Activated gamma-delta T cell treated with anti-CD3 and anti-CD28 coated beads, Interleukin-2, amount 50 U/mL, for 16 hours (primary cell): ENCODE data around the gene NACC1.
A peak's percentile ranks its signal among the peaks of the same experiment; 100 is the strongest.
"Not testable (repeated sequence)": the region's sequence is repeated elsewhere in the genome, so short reads cannot be mapped to it uniquely, and the experiment has no call there.

Experiments
- DNase-seq: peaks from one replicate; pipeline ENCODE4 v3.0.0-alpha.2; 2020; ENCODE audit warnings: low read depth

The NACC1 gene

DNA sequence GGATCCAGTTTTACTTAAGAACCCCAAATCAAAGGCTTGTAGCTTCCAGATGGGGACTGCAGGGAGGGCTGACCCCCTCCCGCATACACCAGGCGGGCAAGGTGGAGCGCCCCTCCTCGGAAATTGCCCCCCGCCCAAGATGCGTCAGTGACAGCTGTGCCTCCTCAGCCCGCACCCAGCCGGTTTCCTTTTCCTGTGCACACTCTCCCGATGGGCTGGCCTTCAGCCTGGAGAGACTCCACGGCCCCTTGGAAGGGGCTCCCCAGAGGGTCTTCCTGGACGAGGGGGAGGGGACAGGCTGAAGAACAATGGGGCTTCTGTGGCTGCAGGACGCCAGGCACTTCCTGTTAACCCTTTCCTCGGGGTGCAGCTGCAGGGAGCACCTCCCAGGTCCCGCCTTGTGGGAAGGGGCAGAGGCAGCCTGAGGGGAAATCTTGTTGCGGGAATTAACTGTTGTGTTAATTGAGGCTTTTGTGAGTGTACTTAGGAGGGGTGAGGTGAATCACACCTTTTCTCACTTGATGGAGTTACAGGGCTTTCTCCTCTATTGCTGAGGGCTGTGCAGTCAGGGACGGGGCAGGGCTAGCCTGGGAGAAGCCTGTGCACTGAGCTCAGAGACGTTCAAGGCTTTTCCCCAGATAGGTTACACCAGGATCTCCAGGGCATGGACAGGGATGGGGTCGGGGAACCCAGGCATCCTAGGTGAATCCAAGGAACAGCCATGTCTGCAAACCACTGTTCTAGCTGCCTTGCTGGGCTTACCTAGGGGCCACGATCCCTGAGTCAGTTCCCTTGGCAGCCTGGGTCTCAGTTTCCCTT is 46.5 kb downstream of the NACC1 start:
- no peak for DNase-seq

DNA sequence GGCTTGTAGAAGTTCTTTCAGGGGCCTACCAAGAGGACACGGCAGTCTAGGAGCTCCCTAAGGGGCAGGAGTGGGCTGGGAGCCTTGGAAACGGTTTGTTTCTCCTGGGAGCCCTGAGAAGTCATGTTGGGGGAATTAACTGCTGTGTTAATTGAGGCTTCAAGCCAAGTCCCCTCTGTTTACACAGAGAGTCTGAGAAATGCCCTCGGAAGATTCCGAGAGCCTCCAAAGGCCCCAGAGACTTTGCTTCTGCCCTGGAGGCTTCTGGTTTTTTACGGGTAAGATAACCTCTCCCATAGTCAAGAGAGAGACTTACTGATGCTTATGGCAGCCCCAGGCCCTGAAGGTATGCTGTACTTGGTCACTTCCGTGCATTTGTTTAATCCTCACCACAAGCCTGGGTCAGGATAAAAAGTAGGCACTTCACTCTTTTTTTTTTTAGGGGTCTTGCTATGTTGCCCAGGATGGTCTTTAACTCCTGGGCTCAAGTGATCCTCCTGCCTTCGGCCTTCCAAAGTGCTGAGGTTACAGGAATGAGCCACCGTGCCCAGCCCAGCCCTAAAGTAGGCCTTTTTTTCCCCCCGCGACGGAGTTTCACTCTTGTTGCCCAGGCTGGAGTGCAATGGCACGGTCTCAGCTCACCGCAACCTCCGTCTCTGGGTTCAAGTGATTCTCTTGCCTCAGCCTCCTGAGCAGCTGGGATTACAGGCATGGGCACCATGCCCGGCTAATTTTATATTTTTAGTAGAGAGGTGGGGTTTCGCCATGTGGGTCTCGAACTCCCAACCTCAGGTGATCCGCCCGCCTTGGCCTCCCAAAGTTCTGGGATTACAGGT is 47.3 kb downstream of the NACC1 start:
- DNase-seq, result no peak

DNA sequence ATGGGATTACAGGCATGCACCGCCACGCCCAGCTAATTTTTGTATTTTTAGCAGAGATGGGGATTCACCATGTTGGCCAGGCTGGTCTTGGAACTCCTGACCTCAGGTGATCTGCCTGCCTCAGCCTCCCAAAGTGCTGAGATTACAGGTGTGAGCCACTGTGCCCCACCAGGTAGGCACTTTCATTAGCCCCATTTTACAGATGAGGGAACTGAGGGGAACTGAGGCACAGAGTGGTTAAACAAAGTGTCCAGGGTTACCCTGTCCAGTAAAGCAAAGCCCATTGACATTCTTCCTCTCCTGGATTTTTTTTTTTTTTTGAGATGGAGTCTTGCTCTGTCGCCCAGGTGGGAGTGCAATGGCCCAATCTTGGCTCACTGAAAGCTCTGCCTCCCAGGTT is 48.1 kb downstream of the NACC1 start:
- not testable (repeated sequence) for DNase-seq

DNA sequence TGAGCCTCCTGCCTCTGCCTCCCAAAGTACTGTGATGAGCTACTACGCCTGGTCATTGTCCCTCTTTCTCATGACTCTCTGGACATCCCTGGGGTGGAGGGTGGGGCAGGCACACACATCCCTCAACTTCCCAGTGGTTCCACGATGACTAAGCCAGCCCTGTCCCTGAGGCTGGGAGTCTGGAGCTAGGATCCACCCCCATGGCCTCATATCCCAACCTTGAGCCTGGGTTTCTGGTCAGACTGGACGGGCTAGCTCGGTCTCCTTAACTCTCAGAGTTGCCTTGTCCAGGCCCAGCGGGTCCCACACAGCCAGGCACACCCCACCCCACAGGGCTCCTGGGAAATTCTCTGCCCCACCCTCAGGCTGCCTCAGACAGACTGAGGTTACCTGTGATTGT is 51.7 kb downstream of the NACC1 start:
- no peak for DNase-seq

DNA sequence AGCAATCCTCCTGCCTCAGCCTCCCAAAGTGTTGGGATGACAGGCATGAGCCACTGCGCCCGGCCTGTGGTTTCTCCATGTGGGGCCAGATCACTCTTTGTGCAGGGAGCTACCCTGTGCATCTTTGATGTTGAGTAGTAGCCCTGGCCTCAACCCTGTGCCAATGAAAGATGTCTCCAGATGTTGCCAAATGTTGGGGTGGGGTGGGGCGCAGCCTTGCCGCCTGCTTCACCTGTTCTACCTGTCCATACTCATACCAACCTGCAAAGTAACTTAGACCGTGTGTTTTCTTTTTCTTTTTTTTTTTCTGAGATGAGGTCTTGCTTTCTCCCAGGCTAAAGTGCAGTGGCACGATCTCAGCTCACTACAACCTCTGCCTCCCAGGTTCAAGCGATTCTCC is 53.1 kb downstream of the NACC1 start:
- DNase-seq, result no peak

DNA sequence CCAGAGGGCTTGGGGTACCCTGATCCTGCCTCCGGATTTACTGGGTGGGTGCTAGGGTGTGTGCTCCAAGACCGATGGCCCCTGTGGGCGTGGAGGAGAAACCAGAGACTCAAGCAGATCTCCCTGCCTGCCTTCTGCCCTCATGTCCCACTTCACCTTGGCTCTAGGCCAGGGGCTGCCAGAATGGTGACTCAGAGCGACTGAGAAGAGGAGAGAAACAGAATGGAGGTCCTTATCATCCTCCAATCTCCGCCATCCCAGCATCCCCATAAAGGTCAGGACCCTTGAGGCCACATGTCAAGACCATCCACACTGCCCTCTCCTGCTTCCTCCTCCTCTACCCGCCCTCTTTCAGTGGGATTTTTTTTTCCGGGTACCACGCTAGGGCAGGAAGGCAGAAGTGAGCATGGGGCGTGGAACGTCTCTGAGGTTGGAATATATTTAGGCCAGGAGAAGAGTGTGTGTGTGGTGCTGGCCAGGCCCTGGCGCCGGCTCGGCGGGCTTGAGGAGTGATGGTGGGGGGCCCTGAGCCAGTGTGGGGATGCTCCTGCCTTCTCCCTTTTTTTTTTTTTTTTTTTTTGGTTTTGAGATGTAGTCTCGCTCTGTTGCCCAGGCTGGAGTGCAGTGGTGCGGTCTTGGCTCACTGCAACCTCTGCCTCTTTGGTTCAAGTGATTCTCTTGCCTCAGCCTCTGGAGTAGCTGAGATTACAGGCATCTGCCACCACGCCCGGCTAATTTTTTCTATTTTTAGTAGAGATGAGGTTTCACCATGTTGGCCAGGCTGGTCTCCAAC is 54.5 kb downstream of the NACC1 start:
- peak; percentile 74 for DNase-seq

DNA sequence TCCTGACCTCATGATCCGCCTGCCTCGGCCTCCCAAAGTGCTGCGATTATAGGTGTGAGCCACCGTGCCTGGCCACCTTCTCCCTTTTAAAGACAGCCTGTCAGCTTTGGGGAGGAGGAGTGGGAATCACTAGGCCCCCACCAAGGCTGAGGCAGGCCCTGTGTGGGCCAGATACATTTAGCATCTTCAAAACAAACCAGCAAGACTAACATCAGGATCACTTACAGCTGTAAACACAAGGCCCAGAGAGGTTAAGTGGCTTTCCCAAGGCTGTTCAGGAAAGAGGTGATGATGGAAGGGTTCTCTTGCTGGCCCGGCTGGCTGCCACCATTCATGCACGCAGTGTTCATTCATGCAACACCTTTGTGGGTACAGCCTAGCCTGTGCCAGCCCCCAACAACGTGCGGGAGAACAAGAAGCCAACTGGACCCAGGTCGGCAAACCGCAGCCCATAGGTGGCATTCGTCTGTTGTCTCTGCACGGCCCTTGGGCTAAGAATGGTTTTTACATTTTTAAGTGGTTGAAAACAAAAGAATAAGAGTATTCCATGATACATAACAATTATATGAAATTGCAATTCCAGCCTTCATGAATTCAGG is 55.2 kb downstream of the NACC1 start:
- no peak for DNase-seq

DNA sequence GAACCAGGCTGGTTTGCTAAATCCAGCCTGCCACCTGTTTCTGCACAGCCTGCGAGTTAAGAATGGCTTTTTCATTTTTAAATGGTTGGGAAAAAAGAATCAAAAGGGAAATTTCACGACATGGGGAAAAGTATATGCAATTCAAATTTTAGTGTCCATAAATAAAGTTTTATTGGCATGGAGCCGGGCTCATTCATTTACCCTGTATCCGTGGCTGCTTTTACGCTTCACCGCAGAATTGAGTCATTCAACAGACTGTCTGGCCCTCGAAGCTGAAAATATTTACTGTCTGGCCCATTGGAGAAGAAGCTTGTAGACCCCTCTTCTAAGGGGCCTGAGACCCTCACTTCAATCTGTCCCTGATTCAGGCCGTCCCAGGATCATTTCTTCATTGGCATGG is 58.3 kb downstream of the NACC1 start:
- DNase-seq, result no peak

DNA sequence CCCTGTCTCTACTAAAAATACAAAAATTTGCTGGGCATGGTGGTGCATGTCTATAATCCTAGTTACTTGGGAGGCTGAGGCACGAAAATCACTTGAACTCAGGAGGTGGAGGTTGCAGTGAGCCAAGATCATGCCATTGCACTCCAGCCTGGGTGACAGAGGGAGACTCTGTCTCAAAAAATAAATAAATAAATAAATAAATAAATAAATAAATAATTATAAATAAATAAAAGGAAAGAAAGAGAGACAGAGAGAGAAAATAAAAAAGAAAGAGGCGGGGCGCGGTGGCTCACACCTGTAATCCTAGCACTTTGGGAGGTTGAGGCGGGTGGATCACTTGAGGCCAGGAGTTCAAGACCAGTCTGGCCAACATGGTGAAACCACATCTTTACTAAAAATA is 59.5 kb downstream of the NACC1 start:
- DNase-seq, result not testable (repeated sequence)

DNA sequence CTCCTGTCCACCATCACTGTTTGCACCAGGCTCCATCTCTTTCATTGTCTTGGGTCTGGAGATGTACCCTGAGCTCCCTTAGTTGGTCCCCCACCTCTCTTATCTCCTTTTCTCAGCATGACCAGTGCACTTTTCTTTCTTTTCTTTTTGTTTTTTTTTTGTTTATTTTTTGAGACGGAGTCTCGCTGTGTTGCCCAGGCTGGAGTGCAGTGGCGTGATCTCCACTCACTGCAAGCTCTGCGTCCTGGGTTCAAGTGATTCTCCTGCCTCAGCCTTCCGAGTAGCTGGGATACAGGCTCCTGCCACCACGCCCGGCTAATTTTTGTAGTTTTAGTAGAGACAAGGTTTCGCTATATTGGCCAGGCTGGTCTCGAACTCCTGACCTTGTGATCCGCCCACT is 60.2 kb downstream of the NACC1 start:
- not testable (repeated sequence) for DNase-seq

DNA sequence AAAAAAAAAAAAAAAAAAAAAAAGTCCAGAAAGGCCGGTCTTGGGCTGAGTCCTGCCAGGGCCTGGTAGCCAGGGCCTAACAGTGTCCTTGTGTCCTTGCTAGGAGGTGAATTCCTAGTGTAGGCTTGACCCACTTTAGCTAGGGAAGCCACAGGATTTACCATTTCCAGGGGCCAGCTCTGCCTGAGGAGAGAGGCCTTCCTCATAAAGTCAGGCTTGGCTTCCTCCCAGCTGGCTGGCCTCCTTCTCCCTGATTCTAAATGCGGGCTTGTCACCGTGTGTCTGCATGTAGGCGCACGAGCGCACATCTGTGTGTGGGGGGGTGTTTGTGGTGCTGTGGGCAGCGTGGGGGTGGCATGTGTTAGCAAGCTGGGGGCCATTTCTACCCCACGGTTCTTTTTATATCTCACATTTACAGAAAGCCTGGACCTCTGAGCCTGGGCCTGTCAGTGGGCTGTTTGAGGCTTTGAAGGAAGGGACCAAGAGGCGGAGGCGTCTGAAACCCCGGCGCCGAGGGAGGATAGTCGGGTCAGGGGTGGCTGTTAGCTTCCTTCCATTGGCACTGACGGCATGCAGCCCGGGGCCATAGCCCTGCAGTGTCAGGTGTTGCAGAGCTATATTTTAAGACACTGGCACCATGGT is 63.8 kb downstream of the NACC1 start:
- DNase-seq, result peak; percentile 51

DNA sequence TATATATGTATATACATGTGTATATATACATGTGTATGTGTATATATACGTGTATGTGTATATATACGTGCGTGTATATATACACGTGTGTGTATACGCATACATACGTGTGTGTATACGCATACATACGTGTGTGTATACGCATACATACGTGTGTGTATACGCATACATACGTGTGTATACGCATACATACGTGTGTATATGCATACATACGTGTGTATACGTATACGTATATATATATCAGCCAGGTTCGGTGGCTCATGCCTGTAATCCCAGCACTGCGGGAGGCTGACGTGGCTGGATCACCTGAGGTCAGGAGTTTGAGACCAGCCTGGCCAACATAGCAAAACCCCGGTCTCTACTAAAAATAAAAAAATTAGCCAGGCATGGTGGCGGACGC is 66.9 kb downstream of the NACC1 start:
- not testable (repeated sequence) for DNase-seq

DNA sequence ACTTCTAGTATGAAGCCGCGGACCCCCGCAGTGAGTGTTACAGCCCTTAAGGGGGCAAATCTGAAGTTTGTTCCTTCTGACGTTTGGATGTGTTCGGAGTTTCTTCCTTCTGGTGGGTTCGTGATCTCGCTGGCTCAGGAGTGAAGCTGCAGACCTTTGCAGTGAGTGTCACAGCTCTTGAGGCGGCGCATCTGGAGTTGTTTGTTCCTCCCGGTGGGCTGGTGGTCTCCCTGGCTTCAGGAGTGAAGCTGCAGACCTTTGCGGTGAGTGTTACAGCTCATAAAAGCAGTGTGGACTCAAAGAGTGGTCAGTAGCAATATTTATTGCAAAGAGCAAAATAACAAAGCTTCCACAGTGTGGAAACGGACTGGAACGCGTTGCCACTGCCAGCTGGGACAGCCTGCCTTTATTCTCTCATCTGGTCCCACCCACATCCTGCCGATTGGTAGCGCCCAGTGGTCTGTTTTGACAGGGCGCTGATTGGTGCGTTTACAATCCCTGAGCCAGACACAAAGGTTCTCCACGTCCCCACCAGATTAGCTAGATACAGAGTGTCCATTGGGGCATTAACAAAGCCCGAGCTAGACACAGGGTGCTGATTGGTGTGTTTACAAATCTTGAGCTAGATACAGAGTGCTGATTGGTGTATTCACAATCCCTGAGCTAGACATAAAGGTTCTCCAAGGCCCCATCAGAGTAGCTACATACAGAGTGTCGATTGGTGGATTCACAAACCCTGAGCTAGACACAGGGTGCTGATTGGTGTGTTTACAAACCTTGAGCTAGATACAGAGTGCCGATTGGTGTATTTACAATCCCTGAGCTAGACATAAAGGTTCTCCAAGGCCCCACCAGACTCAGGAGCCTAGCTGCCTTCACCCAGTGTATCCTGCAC is 67.9 kb downstream of the NACC1 start:
- DNase-seq, result not testable (repeated sequence)

DNA sequence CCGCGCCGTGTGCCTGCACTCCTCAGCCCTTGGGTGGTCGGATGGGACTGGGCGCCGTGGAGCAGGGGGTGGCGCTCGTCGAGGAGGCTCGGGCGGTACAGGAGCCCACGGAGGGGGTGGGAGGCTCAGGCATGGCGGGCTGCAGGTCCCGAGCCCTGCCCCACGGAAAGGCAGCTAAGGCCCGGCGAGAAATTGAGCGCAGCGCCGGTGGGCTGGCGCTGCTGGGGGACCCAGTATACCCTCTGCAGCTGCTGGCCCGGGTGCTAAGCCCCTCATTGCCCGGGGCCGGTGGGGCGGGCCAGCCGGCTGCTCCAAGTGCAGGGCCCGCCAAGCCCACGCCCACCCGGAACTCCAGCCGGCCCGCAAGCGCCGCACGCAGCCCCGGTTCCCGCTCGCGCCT is 68.6 kb downstream of the NACC1 start:
- not testable (repeated sequence) for DNase-seq

DNA sequence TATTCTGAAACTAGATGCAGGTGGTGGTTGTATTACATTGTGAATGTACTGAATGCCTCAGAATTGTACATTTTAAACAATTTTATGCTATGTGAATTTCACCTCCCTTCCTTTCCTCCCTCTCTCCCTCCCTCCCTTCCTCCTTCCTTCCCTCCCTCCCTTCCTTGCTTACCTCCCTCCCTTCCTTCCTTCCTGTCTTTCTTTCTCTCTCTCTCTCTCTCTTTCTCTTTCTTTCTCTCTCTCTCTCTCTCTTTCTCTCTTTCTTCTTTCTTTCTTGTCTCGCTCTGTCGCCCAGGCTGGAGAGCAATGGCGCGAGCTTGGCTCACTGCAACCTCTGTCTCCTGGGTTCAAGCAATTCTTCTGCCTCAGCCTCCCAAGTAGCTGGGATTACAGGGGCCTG is 69.4 kb downstream of the NACC1 start:
- DNase-seq, result no peak

DNA sequence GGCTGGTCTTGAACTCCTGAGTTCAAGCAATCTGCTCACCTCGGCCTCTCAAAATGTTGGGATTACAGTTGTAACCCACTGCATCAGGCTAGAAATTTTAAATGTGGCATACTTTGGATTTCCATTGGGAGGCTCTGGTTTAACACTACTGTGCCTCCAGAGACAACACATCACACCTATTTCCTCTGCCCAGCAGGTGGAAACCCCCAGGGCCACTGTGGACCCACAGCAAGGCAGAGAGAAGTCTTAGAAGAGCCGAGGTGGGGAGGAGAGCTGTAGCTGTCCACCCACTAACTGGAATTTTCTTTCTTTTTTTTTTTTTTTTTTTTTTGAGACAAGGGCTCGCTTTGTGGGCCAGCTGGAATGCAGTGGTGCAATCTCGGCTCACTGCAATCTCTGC is 71.5 kb downstream of the NACC1 start:
- DNase-seq, result no peak
